Upper lobe of left lung (tissue), 6 donors: ENCODE data around the gene CYP20A1. TPM values are rescaled to one million over a fixed set of nuclear protein-coding genes. Genes with fewer than 3 reads are reported as not detected.
"Not testable (repeated sequence)": the region's sequence is repeated elsewhere in the genome, so short reads cannot be mapped to it uniquely, and the experiment has no call there.

ENCODE experiments used
- ATAC-seq, 2 donors: fragments of 200-7000 bp; cut with Tn5 transposase; one replicate each; pipeline ENCODE4 v1.9.1; 2022; ENCODE audit warnings: mild to moderate bottlenecking in 2 of 2, moderate library complexity in 2 of 2; ENCODE audit not compliant: low FRiP score in 2 of 2
- DNase-seq, 2 donors: peaks; one replicate each; pipeline ENCODE4 v3.0.0-alpha.2; 2019 to 2020
- H3K27ac ChIP-seq, 4 donors: fragments of 200-600 bp; sonication (generic); one replicate each; pipeline ENCODE4 v1.5.1; 2016 to 2019
- H3K27me3 ChIP-seq, 4 donors: fragments of 200-600 bp; sonication (generic); one replicate each; pipeline ENCODE4 v1.5.1; 2017 to 2019
- H3K36me3 ChIP-seq, 4 donors: fragments of 200-600 bp; sonication (generic); one replicate each; pipeline ENCODE4 v1.5.1; 2016 to 2019
- H3K4me1 ChIP-seq, 4 donors: fragments of 200-600 bp; sonication (generic); one replicate each; pipeline ENCODE4 v1.5.1; 2018 to 2019
- H3K4me3 ChIP-seq, 4 donors: fragments of 200-600 bp; sonication (generic); one replicate each; pipeline ENCODE4 v1.5.1; 2017 to 2019; ENCODE audit warnings: mild to moderate bottlenecking in 2 of 4, moderate library complexity in 1 of 4
- H3K9me3 ChIP-seq, 4 donors: fragments of 200-600 bp; sonication (generic); one replicate each; pipeline ENCODE4 v1.5.1; 2018 to 2019
- EP300 ChIP-seq, 4 donors: sonication (generic); formaldehyde crosslinking; IDR thresholded peaks; one replicate each; pipeline ENCODE4 v1.5.1; 2017; ENCODE audit warnings: antibody characterized with exemption in 4 of 4, control low read depth in 2 of 4
- POLR2A ChIP-seq, 4 donors: fragments of 450-650 bp; IDR thresholded peaks; one replicate each; pipeline ENCODE4 v1.5.1; 2016 to 2017; ENCODE audit warnings: antibody characterized with exemption in 4 of 4, mild to moderate bottlenecking in 2 of 4
- POLR2AphosphoS5 ChIP-seq, 2 donors: sonication (generic); formaldehyde crosslinking; IDR thresholded peaks; one replicate each; pipeline ENCODE4 v1.5.1; 2017; ENCODE audit warnings: antibody characterized with exemption in 2 of 2
- WGBS, 2 donors: methylation state at CpG; one replicate each; pipeline ENCODE4 v1.1.5; 2017 to 2018; 5-methylcytosine and 5-hydroxymethylcytosine counted together
- total RNA-seq, 6 donors: library from RNA; depleted of rRNA in 4 of 6; stranded (reverse); fragments of >200 nt in 4 of 6; gene quantifications; one replicate each; pipeline versions ENCODE4 v1.1.0 to v1.2.1, GENCODE V29; 2016 to 2021
- TF ChIP-seq, protein P1 (sequence below), 6 experiments: fragments of 450-650 bp in 4 of 6; fragments of 200-600 bp in 2 of 6; sonication (generic) in 2 of 6; IDR thresholded peaks; one replicate each; pipeline ENCODE4 v1.5.1; 2016 to 2019; ENCODE audit warnings: antibody characterized with exemption in 6 of 6
- donor health status: DM: no; HTN: no; CAD: no; lungs with moderate emphysema.
- donor health status: DM: no; HTN: yes; CAD: no; lungs with severe emphysema.

CYP20A1 gene
- total RNA-seq, 6 donors from 2014 or later, result 12.1 to 35.9 (median 28.9) TPM

DNA sequence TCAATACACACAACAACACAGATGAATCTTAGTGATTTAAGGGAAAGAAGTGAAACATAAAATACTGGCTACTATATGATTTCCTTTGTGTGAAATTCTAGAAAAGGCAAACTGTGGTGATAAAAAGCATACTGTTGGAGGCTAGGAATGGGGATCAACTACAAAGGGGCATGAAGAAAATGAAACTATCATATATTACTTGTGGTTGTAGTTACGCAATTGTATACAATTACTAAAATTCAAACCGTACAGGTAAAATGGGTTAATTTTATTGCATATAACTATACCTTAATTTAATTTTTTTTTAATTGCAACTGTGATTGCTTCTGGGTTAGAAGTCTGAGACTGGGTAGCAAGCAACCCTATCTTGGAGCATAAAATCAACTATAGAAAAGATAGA lies 47.7 kb downstream of the CYP20A1 start:
- no peak for DNase-seq
- TF ChIP-seq EP300 (IDR thresholded peaks at IDR 0.05) (no peak), POLR2A (IDR thresholded peaks at IDR 0.05) (no peak), POLR2AphosphoS5 (IDR thresholded peaks at IDR 0.05) (no peak)
- TF ChIP-seq, protein P1, sequence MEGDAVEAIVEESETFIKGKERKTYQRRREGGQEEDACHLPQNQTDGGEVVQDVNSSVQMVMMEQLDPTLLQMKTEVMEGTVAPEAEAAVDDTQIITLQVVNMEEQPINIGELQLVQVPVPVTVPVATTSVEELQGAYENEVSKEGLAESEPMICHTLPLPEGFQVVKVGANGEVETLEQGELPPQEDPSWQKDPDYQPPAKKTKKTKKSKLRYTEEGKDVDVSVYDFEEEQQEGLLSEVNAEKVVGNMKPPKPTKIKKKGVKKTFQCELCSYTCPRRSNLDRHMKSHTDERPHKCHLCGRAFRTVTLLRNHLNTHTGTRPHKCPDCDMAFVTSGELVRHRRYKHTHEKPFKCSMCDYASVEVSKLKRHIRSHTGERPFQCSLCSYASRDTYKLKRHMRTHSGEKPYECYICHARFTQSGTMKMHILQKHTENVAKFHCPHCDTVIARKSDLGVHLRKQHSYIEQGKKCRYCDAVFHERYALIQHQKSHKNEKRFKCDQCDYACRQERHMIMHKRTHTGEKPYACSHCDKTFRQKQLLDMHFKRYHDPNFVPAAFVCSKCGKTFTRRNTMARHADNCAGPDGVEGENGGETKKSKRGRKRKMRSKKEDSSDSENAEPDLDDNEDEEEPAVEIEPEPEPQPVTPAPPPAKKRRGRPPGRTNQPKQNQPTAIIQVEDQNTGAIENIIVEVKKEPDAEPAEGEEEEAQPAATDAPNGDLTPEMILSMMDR (IDR thresholded peaks at IDR 0.05), result no peak
- H3K36me3 ChIP-seq, result peaks cover 2 to 82% (median 24%) of the 10 kb centered on the region in 4 donors
- no peaks in the 10 kb centered on the region for H3K4me1 ChIP-seq
- H3K4me3 ChIP-seq, result no peak overlapping the region
- H3K9me3 ChIP-seq, result no peaks in the 10 kb centered on the region
- no peak for ATAC-seq
- H3K27me3 ChIP-seq, result no peaks in the 10 kb centered on the region
- H3K27ac ChIP-seq, result no peak overlapping the region
- WGBS, 2 donors, result 89% methylated on average over 2 of the region's 2 CpGs

- WGBS, 2 donors, result 94 to 95% methylated on average over 3 of the region's 3 CpGs
- Histone ChIP-seq H3K9me3 (no peaks in the 10 kb centered on the region), H3K27ac (no peak overlapping the region), H3K36me3 (peaks cover 0 to 43% (median 10%) of the 10 kb centered on the region in 4 donors), H3K4me3 (no peak overlapping the region), H3K27me3 (no peaks in the 10 kb centered on the region), H3K4me1 (no peaks in the 10 kb centered on the region)
- no peak for TF ChIP-seq POLR2AphosphoS5 (IDR thresholded peaks at IDR 0.05)
- TF ChIP-seq POLR2A (IDR thresholded peaks at IDR 0.05), result no peak
- TF ChIP-seq, protein P1 (IDR thresholded peaks at IDR 0.05), result no peak
- TF ChIP-seq EP300 (IDR thresholded peaks at IDR 0.05), result no peak
- ATAC-seq, result no peak
- DNase-seq, result no peak
These were observed 62.8 kb downstream of the CYP20A1 start for GRCh38 chr2:203301667-203302066.

DNA sequence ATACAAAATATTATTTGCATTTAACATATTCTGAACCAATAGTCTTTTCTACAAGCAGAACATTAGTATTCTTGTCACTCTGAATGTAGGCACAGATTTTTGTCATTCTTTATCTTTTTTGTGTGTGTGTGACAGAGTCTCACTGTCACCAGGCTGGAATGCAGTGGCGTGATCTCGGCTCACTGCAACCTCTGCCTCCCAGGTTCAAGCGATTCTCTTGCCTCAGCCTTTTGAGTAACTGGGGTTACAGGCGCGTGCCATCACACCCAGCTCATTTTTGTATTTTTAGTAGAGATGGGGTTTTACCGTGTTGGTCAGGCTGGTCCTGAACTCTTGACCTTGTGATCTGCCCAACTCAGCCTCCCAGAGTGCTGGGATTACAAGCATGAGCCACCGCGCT lies 63.8 kb downstream of the CYP20A1 start:
- 90 to 96% methylated on average over 8 of the region's 8 CpGs for WGBS, 2 donors
- not testable (repeated sequence) for DNase-seq, H3K27me3 ChIP-seq, H3K9me3 ChIP-seq, H3K4me1 ChIP-seq, H3K27ac ChIP-seq, H3K4me3 ChIP-seq, ATAC-seq
- H3K36me3 ChIP-seq, result peaks cover 3 to 38% (median 7%) of the 10 kb centered on the region in 4 donors

DNA sequence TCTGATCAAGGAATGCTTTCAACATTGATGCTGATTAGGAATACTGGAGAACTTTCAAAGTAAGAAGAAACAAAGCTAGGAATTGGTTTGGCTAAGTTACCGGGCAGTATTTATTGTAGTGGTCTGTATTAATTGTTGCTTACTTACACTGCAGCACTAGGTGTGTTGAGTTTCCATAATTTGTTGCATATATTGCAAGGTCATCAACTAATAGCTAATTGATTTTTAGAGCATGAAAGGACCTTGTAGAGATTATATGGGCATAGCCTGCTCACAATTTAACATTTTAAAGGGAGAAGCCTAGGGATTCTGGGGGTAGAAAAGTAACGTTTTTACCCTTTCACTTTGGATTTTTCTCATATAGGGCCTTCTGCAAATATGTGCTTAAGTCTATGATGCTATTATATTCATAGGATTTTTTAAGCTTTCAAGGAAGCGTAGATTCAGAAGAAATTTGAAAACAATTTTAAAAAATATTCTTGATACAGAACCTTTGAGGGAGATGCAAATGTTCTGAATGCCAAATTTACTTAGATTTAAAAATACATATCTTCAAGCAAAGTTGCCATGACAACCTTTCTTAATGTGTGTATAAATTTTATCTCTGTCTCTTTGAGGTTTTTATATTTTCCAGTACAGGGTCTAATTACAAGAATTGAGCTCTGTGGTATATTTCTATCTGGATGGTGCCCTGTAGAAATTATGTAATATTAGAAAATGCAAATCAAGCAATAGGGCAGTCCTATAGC lies 72.0 kb downstream of the CYP20A1 start:
- Histone ChIP-seq H3K27ac (no peak overlapping the region), H3K4me3 (no peak overlapping the region), H3K9me3 (no peaks in the 10 kb centered on the region), H3K4me1 (no peaks in the 10 kb centered on the region), H3K27me3 (no peaks in the 10 kb centered on the region), H3K36me3 (peaks cover 0 to 5% (median 2%) of the 10 kb centered on the region in 4 donors)
- TF ChIP-seq, protein P1 (IDR thresholded peaks at IDR 0.05), result no peak
- no peak for TF ChIP-seq POLR2A (IDR thresholded peaks at IDR 0.05)
- no peak for TF ChIP-seq POLR2AphosphoS5 (IDR thresholded peaks at IDR 0.05)
- no peak for TF ChIP-seq EP300 (IDR thresholded peaks at IDR 0.05)
- no peak for DNase-seq
- 94 to 95% methylated on average over 3 of the region's 3 CpGs for WGBS, 2 donors
- no peak for ATAC-seq

DNA sequence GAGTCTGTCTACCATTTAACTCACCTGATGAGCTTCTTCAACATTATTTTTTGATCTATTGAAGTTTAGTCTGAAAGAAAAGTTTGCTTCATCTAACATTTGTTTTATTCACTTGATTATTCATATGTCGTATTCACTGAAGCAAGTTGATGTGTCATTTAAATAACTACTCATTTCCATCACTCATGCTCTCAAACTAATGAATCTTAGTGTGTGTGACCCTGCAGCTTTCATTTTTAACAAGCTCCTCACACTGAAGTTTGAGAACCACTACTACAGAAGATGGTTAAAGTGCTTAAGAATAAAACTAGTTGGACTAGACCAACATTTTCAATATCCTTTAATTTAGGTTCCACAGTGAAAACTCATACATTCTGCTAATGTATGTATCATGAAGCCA lies 87.5 kb downstream of the CYP20A1 start:
- H3K4me1 ChIP-seq, result peaks cover 11 to 25% (median 14%) of the 10 kb centered on the region in 4 donors
- DNase-seq (no peak), ATAC-seq (no peak)
- no peak overlapping the region for H3K27ac ChIP-seq
- no peaks in the 10 kb centered on the region for H3K9me3 ChIP-seq
- H3K27me3 ChIP-seq, result no peaks in the 10 kb centered on the region
- H3K36me3 ChIP-seq, result no peaks in the 10 kb centered on the region
- 79 to 91% methylated on average over 1 of the region's 1 CpG for WGBS, 2 donors
- TF ChIP-seq POLR2AphosphoS5 (IDR thresholded peaks at IDR 0.05) (no peak), EP300 (IDR thresholded peaks at IDR 0.05) (no peak), POLR2A (IDR thresholded peaks at IDR 0.05) (no peak)
- TF ChIP-seq, protein P1 (IDR thresholded peaks at IDR 0.05), result no peak
- no peak overlapping the region for H3K4me3 ChIP-seq
